B cell (primary cell): ENCODE results near the gene GULP1.

Experiments used
- EZH2 ChIP-seq: IDR thresholded peaks from 2 replicates; pipeline ENCODE4 v1.6.1; 2012; ENCODE audit warnings: borderline replicate concordance, low read depth, mild to moderate bottlenecking, moderate library complexity, low read length; ENCODE audit not compliant: insufficient read depth, poor library complexity, severe bottlenecking
- TF ChIP-seq, protein P1 (sequence below): fragments of 200-600 bp; IDR thresholded peaks from one replicate; pipeline ENCODE4 v1.8.0; 2022; ENCODE audit warnings: antibody characterized with exemption, mild to moderate bottlenecking

DNA sequence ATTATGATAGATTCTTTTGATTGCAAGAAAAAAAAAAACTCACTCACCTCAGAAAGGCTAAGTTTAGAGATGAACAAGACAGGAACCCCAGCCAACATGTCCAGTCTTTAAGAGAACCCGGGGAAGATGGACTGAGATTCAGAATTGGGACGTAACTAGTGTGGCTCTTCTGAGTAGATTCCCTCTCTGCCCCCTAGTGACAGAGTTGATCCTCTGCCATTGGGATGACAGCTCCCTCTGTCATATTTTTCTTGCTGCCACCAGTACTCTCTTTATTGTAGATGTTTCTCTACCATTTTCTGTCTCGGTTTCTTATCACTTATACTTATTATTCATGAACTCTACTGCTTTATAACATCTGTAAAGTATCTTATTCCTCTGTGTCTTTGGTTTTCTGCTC, 77.7 kb downstream of the GULP1 start:
- TF ChIP-seq, protein P1, sequence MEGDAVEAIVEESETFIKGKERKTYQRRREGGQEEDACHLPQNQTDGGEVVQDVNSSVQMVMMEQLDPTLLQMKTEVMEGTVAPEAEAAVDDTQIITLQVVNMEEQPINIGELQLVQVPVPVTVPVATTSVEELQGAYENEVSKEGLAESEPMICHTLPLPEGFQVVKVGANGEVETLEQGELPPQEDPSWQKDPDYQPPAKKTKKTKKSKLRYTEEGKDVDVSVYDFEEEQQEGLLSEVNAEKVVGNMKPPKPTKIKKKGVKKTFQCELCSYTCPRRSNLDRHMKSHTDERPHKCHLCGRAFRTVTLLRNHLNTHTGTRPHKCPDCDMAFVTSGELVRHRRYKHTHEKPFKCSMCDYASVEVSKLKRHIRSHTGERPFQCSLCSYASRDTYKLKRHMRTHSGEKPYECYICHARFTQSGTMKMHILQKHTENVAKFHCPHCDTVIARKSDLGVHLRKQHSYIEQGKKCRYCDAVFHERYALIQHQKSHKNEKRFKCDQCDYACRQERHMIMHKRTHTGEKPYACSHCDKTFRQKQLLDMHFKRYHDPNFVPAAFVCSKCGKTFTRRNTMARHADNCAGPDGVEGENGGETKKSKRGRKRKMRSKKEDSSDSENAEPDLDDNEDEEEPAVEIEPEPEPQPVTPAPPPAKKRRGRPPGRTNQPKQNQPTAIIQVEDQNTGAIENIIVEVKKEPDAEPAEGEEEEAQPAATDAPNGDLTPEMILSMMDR = no peak
- TF ChIP-seq EZH2 = no peak
